ENCODE data around the gene R3HDM1. TPM values are rescaled to one million over a fixed set of nuclear protein-coding genes. Genes with fewer than 3 reads are reported as not detected.

The R3HDM1 gene
- total RNA-seq, 4 donors from 2014 or later, result 13.7 to 22.3 (median 19.2) TPM

GRCh38 chr2:135662088-135662487 is 130.8 kb downstream of the R3HDM1 start:
- in situ Hi-C loops (cut with MboI; ENCODE audit: low pct_ligation_motif_present in 1 of 4, low pct_unique_long_range_greater_than_20kb in 1 of 4, low sequenced_read_pairs in 3 of 4) (no loop called here), intact Hi-C loops (cut with DNase I; ENCODE audit: low total_unique reads) (no loop called here)
- Histone ChIP-seq H3K9me3 (no peaks in the 10 kb centered on the region), H3K27ac (no peak overlapping the region), H3K4me1 (no peaks in the 10 kb centered on the region), H3K4me3 (no peak overlapping the region), H3K36me3 (peaks cover 0 to 9% (median 3%) of the 10 kb centered on the region in 4 donors), H3K27me3 (no peaks in the 10 kb centered on the region)
- WGBS, 2 donors (ENCODE audit: low coverage in 1 of 2), result 60 to 71% methylated on average over 1 of the region's 1 CpG
- DNase-seq, result no peak
- TF ChIP-seq POLR2AphosphoS5 (IDR thresholded peaks at IDR 0.05), result no peak
- TF ChIP-seq CTCF (IDR thresholded peaks at IDR 0.05), result no peak
- TF ChIP-seq POLR2A (IDR thresholded peaks at IDR 0.05), result no peak
- TF ChIP-seq EP300 (IDR thresholded peaks at IDR 0.05; ENCODE audit: low read depth), result no peak

- Histone ChIP-seq H3K4me3 (no peak overlapping the region), H3K27ac (no peak overlapping the region), H3K4me1 (no peaks in the 10 kb centered on the region), H3K36me3 (peaks cover 0 to 9% (median 3%) of the 10 kb centered on the region in 4 donors), H3K27me3 (no peaks in the 10 kb centered on the region), H3K9me3 (no peaks in the 10 kb centered on the region)
- intact Hi-C loops (cut with DNase I; ENCODE audit: low total_unique reads) (no loop called here), in situ Hi-C loops (cut with MboI; ENCODE audit: low pct_ligation_motif_present in 1 of 4, low pct_unique_long_range_greater_than_20kb in 1 of 4, low sequenced_read_pairs in 3 of 4) (no loop called here)
- no peak for TF ChIP-seq POLR2A (IDR thresholded peaks at IDR 0.05)
- TF ChIP-seq POLR2AphosphoS5 (IDR thresholded peaks at IDR 0.05), result no peak
- no peak for TF ChIP-seq EP300 (IDR thresholded peaks at IDR 0.05; ENCODE audit: low read depth)
- TF ChIP-seq CTCF (IDR thresholded peaks at IDR 0.05), result no peak
- no peak for DNase-seq
Observed at GRCh38 chr2:135663148-135663700, 131.9 kb downstream of the R3HDM1 start.

- no peak for DNase-seq
- no peak overlapping the region for H3K4me3 ChIP-seq
- no peaks in the 10 kb centered on the region for H3K4me1 ChIP-seq
- in situ Hi-C loops (cut with MboI; ENCODE audit: low pct_ligation_motif_present in 1 of 4, low pct_unique_long_range_greater_than_20kb in 1 of 4, low sequenced_read_pairs in 3 of 4) (no loop called here), intact Hi-C loops (cut with DNase I; ENCODE audit: low total_unique reads) (no loop called here)
- TF ChIP-seq POLR2AphosphoS5 (IDR thresholded peaks at IDR 0.05) (no peak), POLR2A (IDR thresholded peaks at IDR 0.05) (no peak), EP300 (IDR thresholded peaks at IDR 0.05; ENCODE audit: low read depth) (no peak), CTCF (IDR thresholded peaks at IDR 0.05) (no peak)
- H3K27ac ChIP-seq, result no peak overlapping the region
- no peaks in the 10 kb centered on the region for H3K27me3 ChIP-seq
- H3K9me3 ChIP-seq, result no peaks in the 10 kb centered on the region
- H3K36me3 ChIP-seq, result peaks cover 0 to 9% (median 3%) of the 10 kb centered on the region in 4 donors
Observed at GRCh38 chr2:135664623-135665068, 133.4 kb downstream of the R3HDM1 start.

- in situ Hi-C loops (cut with MboI; ENCODE audit: low pct_ligation_motif_present in 1 of 4, low pct_unique_long_range_greater_than_20kb in 1 of 4, low sequenced_read_pairs in 3 of 4), result no loop called here
Observed at GRCh38 chr2:135667045-135667444, 135.8 kb downstream of the R3HDM1 start.

GRCh38 chr2:135674453-135674852 is 143.2 kb downstream of the R3HDM1 start:
- Histone ChIP-seq H3K9me3 (no peaks in the 10 kb centered on the region), H3K27me3 (no peaks in the 10 kb centered on the region), H3K4me1 (no peaks in the 10 kb centered on the region), H3K27ac (no peak overlapping the region), H3K4me3 (no peak overlapping the region), H3K36me3 (peaks cover 0 to 13% (median 3%) of the 10 kb centered on the region in 4 donors)
- intact Hi-C loops (cut with DNase I; ENCODE audit: low total_unique reads), result no loop called here
- no peak for DNase-seq
- in situ Hi-C loops (cut with MboI; ENCODE audit: low pct_ligation_motif_present in 1 of 4, low pct_unique_long_range_greater_than_20kb in 1 of 4, low sequenced_read_pairs in 3 of 4), result no loop called here
- TF ChIP-seq EP300 (IDR thresholded peaks at IDR 0.05; ENCODE audit: low read depth) (no peak), POLR2A (IDR thresholded peaks at IDR 0.05) (no peak), CTCF (IDR thresholded peaks at IDR 0.05) (no peak), POLR2AphosphoS5 (IDR thresholded peaks at IDR 0.05) (no peak)
- WGBS, 2 donors (ENCODE audit: low coverage in 1 of 2), result 53 to 71% methylated on average over 1 of the region's 1 CpG

More at GRCh38 chr2:135667045-135667444, 135.8 kb downstream of the R3HDM1 start:
- intact Hi-C loops (cut with DNase I; ENCODE audit: low total_unique reads), result no loop called here
- Histone ChIP-seq H3K4me3 (no peak overlapping the region), H3K36me3 (peaks cover 0 to 7% (median 2%) of the 10 kb centered on the region in 4 donors), H3K4me1 (no peaks in the 10 kb centered on the region), H3K27ac (no peak overlapping the region), H3K9me3 (no peaks in the 10 kb centered on the region), H3K27me3 (no peaks in the 10 kb centered on the region)
- no peak for DNase-seq
- no peak for TF ChIP-seq POLR2A (IDR thresholded peaks at IDR 0.05)
